Natural killer cell (primary cell): ENCODE data around the gene SELENOP. TPM values are rescaled to one million over a fixed set of nuclear protein-coding genes. Genes with fewer than 3 reads are reported as not detected.

ENCODE experiments used
- ATAC-seq, 3 donors: fragments of 150-1000 bp in 2 of 3; fragments of 200-7000 bp in 1 of 3; cut with Tn5 transposase; 1 replicate in 1 of 3; 2 replicates in 2 of 3; pipeline ENCODE4 v1.10.0; 2021; ENCODE audit warnings: mild to moderate bottlenecking in 2 of 3, moderate library complexity in 2 of 3
- DNase-seq, 2 donors: peaks; one replicate each; pipeline versions ENCODE4 v3.0.0 to v3.0.0-alpha.2; 2013 to 2021; ENCODE audit warnings: mixed read lengths in 1 of 2
- H3K27ac ChIP-seq: one replicate; pipeline ENCODE4 v1.5.1; 2013; ENCODE audit warnings: mild to moderate bottlenecking, low read length
- H3K27me3 ChIP-seq: one replicate; pipeline ENCODE4 v1.6.1; 2013; ENCODE audit warnings: low read length; ENCODE audit not compliant: control insufficient read depth, insufficient read depth
- H3K36me3 ChIP-seq: one replicate; pipeline ENCODE4 v1.6.1; 2013; ENCODE audit warnings: low read length; ENCODE audit not compliant: control insufficient read depth, insufficient read depth
- H3K4me1 ChIP-seq: one replicate; pipeline ENCODE4 v1.6.1; 2013; ENCODE audit warnings: low read length; ENCODE audit not compliant: control insufficient read depth, insufficient read depth
- H3K4me3 ChIP-seq: one replicate; pipeline ENCODE4 v1.5.1; 2013; ENCODE audit warnings: low read length
- H3K9me3 ChIP-seq: one replicate; pipeline ENCODE4 v1.6.1; 2013; ENCODE audit warnings: low read length; ENCODE audit not compliant: control insufficient read depth, insufficient read depth
- H3K27ac Mint-ChIP-seq, 2 donors: one replicate each; pipeline ENCODE4 v1.8.0; 2022; ENCODE audit warnings: mild to moderate bottlenecking in 2 of 2, mixed read lengths in 2 of 2, moderate library complexity in 1 of 2
- H3K27me3 Mint-ChIP-seq, 2 donors: one replicate each; pipeline ENCODE4 v1.8.0; 2022; ENCODE audit warnings: low read depth in 2 of 2, mixed read lengths in 2 of 2
- H3K36me3 Mint-ChIP-seq: one replicate; pipeline ENCODE4 v1.8.0; 2022; ENCODE audit warnings: mixed read lengths
- H3K4me1 Mint-ChIP-seq, 2 donors: one replicate each; pipeline ENCODE4 v1.8.0; 2022; ENCODE audit warnings: mixed read lengths in 2 of 2
- H3K4me3 Mint-ChIP-seq: one replicate; pipeline ENCODE4 v1.8.0; 2022; ENCODE audit warnings: mild to moderate bottlenecking, moderate library complexity, mixed read lengths
- H3K9me3 Mint-ChIP-seq, 2 donors: one replicate each; pipeline ENCODE4 v1.8.0; 2022; ENCODE audit warnings: mixed read lengths in 2 of 2
- CTCF ChIP-seq: fragments of 200-600 bp; IDR thresholded peaks from one replicate; pipeline ENCODE4 v1.8.0; 2022; ENCODE audit warnings: antibody characterized with exemption
- WGBS: methylation state at CpG from one replicate; pipeline ENCODE4 v1.1.7; 2013; ENCODE audit warnings: missing lambda C conversion rate; ENCODE audit not compliant: insufficient coverage; 5-methylcytosine and 5-hydroxymethylcytosine counted together
- intact Hi-C: fragments of 100-400 bp; cut with micrococcal nuclease; formaldehyde crosslinking; loops from one replicate; pipeline ENCODE4 v1.14.2; 2022
- total RNA-seq, 4 donors: library from RNA; stranded (reverse); fragments of 120-200 nt in 1 of 4; gene quantifications; one replicate each; pipeline versions ENCODE4 v1.2.3 to v1.2.4, GENCODE V29; 2013 to 2022

Gene SELENOP
- total RNA-seq, 3 donors from 2014 or later (not counting 1 experiment from before 2014, with no cell fraction given): 0.75 to 1.8 (median 1.1) TPM

GRCh38 chr5:42767491-42768105 is 44.1 kb downstream of the SELENOP start:
- Mint-ChIP-seq H3K27me3 (peaks cover 4 to 5% of the 10 kb centered on the region in 2 donors), H3K4me3 (no peak overlapping the region), H3K27ac (no peak overlapping the region), H3K36me3 (no peaks in the 10 kb centered on the region), H3K4me1 (no peaks in the 10 kb centered on the region), H3K9me3 (no peaks in the 10 kb centered on the region)
- H3K4me3 ChIP-seq: no peak overlapping the region
- 75% methylated on average over 2 of the region's 3 CpGs for WGBS
- ATAC-seq (peak in 2 of 3 donors; percentile 44 to 53), DNase-seq (peak in 1 of 2 donors; percentile 46)
- H3K9me3 ChIP-seq: no peaks in the 10 kb centered on the region
- H3K27ac ChIP-seq: no peak overlapping the region
- H3K27me3 ChIP-seq: no peaks in the 10 kb centered on the region
- H3K36me3 ChIP-seq: peaks cover 3% of the 10 kb centered on the region
- peak; percentile 71 for TF ChIP-seq CTCF
- no peaks in the 10 kb centered on the region for H3K4me1 ChIP-seq
- intact Hi-C loops: loop anchor here (1.0 to 5.0 kb wide), 2 partner anchors 760 to 911 kb away; no protein-coding TSS in a partner anchor

- no peak for DNase-seq
- WGBS: no CpG with 5 or more reads among the region's 1 CpG
- intact Hi-C loops: no loop called here
Measured at GRCh38 chr5:42761791-42762190, 49.9 kb downstream of the SELENOP start.

GRCh38 chr5:42760426-42760825 is 51.3 kb downstream of the SELENOP start:
- intact Hi-C loops: no loop called here
- no peak for ATAC-seq
- H3K27ac Mint-ChIP-seq: no peak overlapping the region

More at GRCh38 chr5:42761791-42762190, 49.9 kb downstream of the SELENOP start:
- H3K27ac Mint-ChIP-seq: no peak overlapping the region
- H3K27me3 Mint-ChIP-seq: peaks cover 0 to 2% of the 10 kb centered on the region in 2 donors
- H3K27me3 ChIP-seq: no peaks in the 10 kb centered on the region
- peaks cover 3% of the 10 kb centered on the region for H3K36me3 ChIP-seq
- no peaks in the 10 kb centered on the region for H3K9me3 Mint-ChIP-seq
- H3K4me3 ChIP-seq: no peak overlapping the region
- no peaks in the 10 kb centered on the region for H3K9me3 ChIP-seq
- no peak for TF ChIP-seq CTCF
- H3K36me3 Mint-ChIP-seq: no peaks in the 10 kb centered on the region
- peaks cover 10% of the 10 kb centered on the region in 2 donors for H3K4me1 Mint-ChIP-seq
- no peak overlapping the region for H3K27ac ChIP-seq
- no peak for ATAC-seq
- H3K4me3 Mint-ChIP-seq: no peak overlapping the region
- no peaks in the 10 kb centered on the region for H3K4me1 ChIP-seq

More at GRCh38 chr5:42760426-42760825, 51.3 kb downstream of the SELENOP start:
- no peak for TF ChIP-seq CTCF
- H3K9me3 Mint-ChIP-seq: no peaks in the 10 kb centered on the region
- H3K36me3 Mint-ChIP-seq: no peaks in the 10 kb centered on the region
- H3K4me1 Mint-ChIP-seq: peaks cover 14% of the 10 kb centered on the region in 2 donors
- Histone ChIP-seq H3K27ac (no peak overlapping the region), H3K9me3 (no peaks in the 10 kb centered on the region), H3K36me3 (peaks cover 3% of the 10 kb centered on the region), H3K4me3 (no peak overlapping the region), H3K27me3 (no peaks in the 10 kb centered on the region), H3K4me1 (no peaks in the 10 kb centered on the region)
- no peak for DNase-seq
- peaks cover 0 to 2% of the 10 kb centered on the region in 2 donors for H3K27me3 Mint-ChIP-seq
- no peak overlapping the region for H3K4me3 Mint-ChIP-seq
- WGBS: 100% methylated on average over 2 of the region's 4 CpGs
